ENCODE measurements around the gene FEM1C.

The FEM1C gene

GRCh38 chr5:115557667-115558387 is 13.3 kb upstream of the FEM1C start:
- DNase-seq, result no peak

- no peak for DNase-seq
Measured at GRCh38 chr5:115556276-115556675, 11.7 kb upstream of the FEM1C start.

- DNase-seq, result no peak
Measured at GRCh38 chr5:115555084-115555633, 10.6 kb upstream of the FEM1C start.

- no peak for DNase-seq
Measured at GRCh38 chr5:115553082-115553481, 8.5 kb upstream of the FEM1C start.

GRCh38 chr5:115551415-115551814 is 6.8 kb upstream of the FEM1C start:
- no peak for DNase-seq

- DNase-seq, result no peak
Measured at GRCh38 chr5:115549154-115549553, 4.6 kb upstream of the FEM1C start.

GRCh38 chr5:115548683-115549082 is 4.1 kb upstream of the FEM1C start:
- DNase-seq, result no peak

- DNase-seq, result no peak
Measured at GRCh38 chr5:115545351-115545882, 842 bp upstream of the FEM1C start.

GRCh38 chr5:115544043-115544435 is 536 bp downstream of the FEM1C start:
- DNase-seq, result peak; percentile 86

- peak; percentile 58 for DNase-seq
Measured at GRCh38 chr5:115543365-115544042, 1.1 kb downstream of the FEM1C start.

GRCh38 chr5:115542651-115543364 is 1.8 kb downstream of the FEM1C start:
- DNase-seq, result peak; percentile 34

GRCh38 chr5:115542086-115542485 is 2.5 kb downstream of the FEM1C start:
- DNase-seq, result peak; percentile 47

- DNase-seq, result no peak
Measured at GRCh38 chr5:115541611-115542010, 3.0 kb downstream of the FEM1C start.

GRCh38 chr5:115535479-115536035 is 9.0 kb downstream of the FEM1C start:
- DNase-seq, result no peak

- no peak for DNase-seq
Measured at GRCh38 chr5:115532517-115532916, 12.1 kb downstream of the FEM1C start.

- DNase-seq, result no peak
Measured at GRCh38 chr5:115531787-115532367, 12.7 kb downstream of the FEM1C start.

- DNase-seq, result no peak
Measured at GRCh38 chr5:115531380-115531779, 13.2 kb downstream of the FEM1C start.

- DNase-seq, result no peak
Measured at GRCh38 chr5:115530426-115530825, 14.1 kb downstream of the FEM1C start.

- DNase-seq, result no peak
Measured at GRCh38 chr5:115526604-115527003, 18.0 kb downstream of the FEM1C start.

GRCh38 chr5:115524199-115524847 is 20.3 kb downstream of the FEM1C start:
- DNase-seq, result no peak

- no peak for DNase-seq
Measured at GRCh38 chr5:115522832-115523403, 21.7 kb downstream of the FEM1C start.

GRCh38 chr5:115520191-115520590 is 24.4 kb downstream of the FEM1C start:
- DNase-seq, result no peak

All from eye (tissue), 1 donor.